ENCODE data around the gene FAM156A. TPM values are rescaled to one million over a fixed set of nuclear protein-coding genes. Genes with fewer than 3 reads are reported as not detected.
A peak's percentile ranks its signal among the peaks of the same experiment; 100 is the strongest.
"Not testable (repeated sequence)": the region's sequence is repeated elsewhere in the genome, so short reads cannot be mapped to it uniquely, and the experiment has no call there.

Gene FAM156A
- polyA plus RNA-seq, 3 donors = 23.9 to 44.3 (median 27.6) TPM

- DNase-seq (ENCODE audit: extremely low read depth in 1 of 11, low read depth in 9 of 11, low spot score in 4 of 11) = no peak
These were observed 21.2 kb upstream of the FAM156A start for GRCh38 chrX:52979568-52979967.

GRCh38 chrX:52977953-52978352 is 19.6 kb upstream of the FAM156A start:
- no peak for DNase-seq (ENCODE audit: extremely low read depth in 1 of 11, low read depth in 9 of 11, low spot score in 4 of 11)

- DNase-seq (ENCODE audit: extremely low read depth in 1 of 11, low read depth in 9 of 11, low spot score in 4 of 11) = not testable (repeated sequence)
These were observed 17.3 kb upstream of the FAM156A start for GRCh38 chrX:52975576-52975975.

GRCh38 chrX:52974336-52974992 is 16.1 kb upstream of the FAM156A start:
- not testable (repeated sequence) for DNase-seq (ENCODE audit: extremely low read depth in 1 of 11, low read depth in 9 of 11, low spot score in 4 of 11)

- not testable (repeated sequence) for DNase-seq (ENCODE audit: extremely low read depth in 1 of 11, low read depth in 9 of 11, low spot score in 4 of 11)
These were observed 9.6 kb upstream of the FAM156A start for GRCh38 chrX:52967922-52968321.

GRCh38 chrX:52966993-52967738 is 8.8 kb upstream of the FAM156A start:
- DNase-seq (ENCODE audit: extremely low read depth in 1 of 11, low read depth in 9 of 11, low spot score in 4 of 11) = not testable (repeated sequence)

GRCh38 chrX:52958961-52959360 is 643 bp upstream of the FAM156A start:
- DNase-seq (ENCODE audit: extremely low read depth in 1 of 11, low read depth in 9 of 11, low spot score in 4 of 11) = not testable (repeated sequence)

- DNase-seq (ENCODE audit: extremely low read depth in 1 of 11, low read depth in 9 of 11, low spot score in 4 of 11) = not testable (repeated sequence)
These were observed 8.4 kb downstream of the FAM156A start for GRCh38 chrX:52949884-52950283.

- DNase-seq (ENCODE audit: extremely low read depth in 1 of 11, low read depth in 9 of 11, low spot score in 4 of 11) = not testable (repeated sequence)
These were observed 9.0 kb downstream of the FAM156A start for GRCh38 chrX:52949325-52949724.

GRCh38 chrX:52948265-52948664 is 10.1 kb downstream of the FAM156A start:
- not testable (repeated sequence) for DNase-seq (ENCODE audit: extremely low read depth in 1 of 11, low read depth in 9 of 11, low spot score in 4 of 11)

- DNase-seq (ENCODE audit: extremely low read depth in 1 of 11, low read depth in 9 of 11, low spot score in 4 of 11) = not testable (repeated sequence)
These were observed 10.8 kb downstream of the FAM156A start for GRCh38 chrX:52947501-52947900.

GRCh38 chrX:52945838-52946494 is 12.4 kb downstream of the FAM156A start:
- not testable (repeated sequence) for DNase-seq (ENCODE audit: extremely low read depth in 1 of 11, low read depth in 9 of 11, low spot score in 4 of 11)

- DNase-seq (ENCODE audit: extremely low read depth in 1 of 11, low read depth in 9 of 11, low spot score in 4 of 11) = not testable (repeated sequence)
These were observed 16.6 kb downstream of the FAM156A start for GRCh38 chrX:52941728-52942127.

GRCh38 chrX:52940704-52941103 is 17.6 kb downstream of the FAM156A start:
- DNase-seq (ENCODE audit: extremely low read depth in 1 of 11, low read depth in 9 of 11, low spot score in 4 of 11) = not testable (repeated sequence)

GRCh38 chrX:52935470-52935784 is 22.9 kb downstream of the FAM156A start:
- peak in 1 of 11 donors; percentile 35 for DNase-seq (ENCODE audit: extremely low read depth in 1 of 11, low read depth in 9 of 11, low spot score in 4 of 11)

- DNase-seq (ENCODE audit: extremely low read depth in 1 of 11, low read depth in 9 of 11, low spot score in 4 of 11) = peak; percentile 64 to 97 (median 86)
These were observed 23.4 kb downstream of the FAM156A start for GRCh38 chrX:52934704-52935469.

- no peak for DNase-seq (ENCODE audit: extremely low read depth in 1 of 11, low read depth in 9 of 11, low spot score in 4 of 11)
These were observed 24.2 kb downstream of the FAM156A start for GRCh38 chrX:52933976-52934703.

- no peak for DNase-seq (ENCODE audit: extremely low read depth in 1 of 11, low read depth in 9 of 11, low spot score in 4 of 11)
These were observed 25.1 kb downstream of the FAM156A start for GRCh38 chrX:52933213-52933612.

GRCh38 chrX:52930214-52930613 is 28.1 kb downstream of the FAM156A start:
- not testable (repeated sequence) for DNase-seq (ENCODE audit: extremely low read depth in 1 of 11, low read depth in 9 of 11, low spot score in 4 of 11)
